ENCODE measurements around the gene FIGNL2. TPM values are rescaled to one million over a fixed set of nuclear protein-coding genes. Genes with fewer than 3 reads are reported as not detected.
A peak's percentile ranks its signal among the peaks of the same experiment; 100 is the strongest.

Gene FIGNL2
- total RNA-seq, 2 donors from 2014 or later: 0.86 TPM

DNA sequence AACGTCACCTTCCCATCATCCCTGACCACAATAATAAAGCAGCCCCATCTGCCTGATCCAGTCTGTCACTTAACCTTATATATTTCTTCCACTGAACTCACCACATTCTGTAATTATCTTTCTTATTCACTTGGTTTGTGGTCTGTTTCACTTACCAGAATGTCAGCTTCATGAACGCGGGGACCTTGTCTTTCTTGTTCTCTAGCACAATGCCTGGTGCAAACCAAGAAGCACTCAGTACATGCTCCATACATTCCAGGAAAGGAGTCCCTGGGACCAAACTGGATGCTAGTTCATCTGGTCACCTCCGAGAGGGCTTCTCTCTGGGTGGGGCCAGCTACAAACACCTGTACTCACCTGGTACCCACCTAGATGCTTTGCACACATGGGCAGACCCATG is 22.0 kb upstream of the FIGNL2 start:
- peaks cover 51% of the 10 kb centered on the region for H3K27me3 Mint-ChIP-seq (ENCODE audit: low read depth)
- H3K9me3 Mint-ChIP-seq: no peaks in the 10 kb centered on the region
- peaks cover 23% of the 10 kb centered on the region for H3K4me1 Mint-ChIP-seq (ENCODE audit: low read depth)
- no peak for ATAC-seq (replicated peaks in 1 of 2)
- H3K4me3 Mint-ChIP-seq: peak overlapping the region; percentile 13 to 39
- DNase-seq: no peak
- H3K36me3 Mint-ChIP-seq (ENCODE audit: insufficient read depth in 2 of 2): peaks cover 0 to 1% of the 10 kb centered on the region in 2 donors
- H3K27ac Mint-ChIP-seq: no peak overlapping the region

DNA sequence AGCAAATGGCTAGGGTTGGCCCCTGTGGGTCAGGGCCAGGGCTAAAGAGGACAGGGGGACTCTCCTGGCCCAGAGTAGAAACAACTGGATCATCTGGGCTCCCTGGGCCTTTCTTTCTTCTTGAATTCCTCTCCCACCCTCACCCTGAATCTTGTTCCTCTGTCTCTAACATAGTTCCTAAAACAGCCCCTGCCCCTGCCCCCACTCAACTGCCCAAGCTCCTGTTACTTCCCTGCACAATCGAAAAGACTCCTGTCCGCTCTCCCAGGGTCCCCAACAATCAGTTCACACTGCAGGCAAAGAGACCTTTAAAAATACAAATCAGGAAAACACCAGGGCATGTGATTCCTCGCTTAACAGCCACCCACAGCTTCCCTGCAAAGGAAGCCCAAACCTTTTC is 21.4 kb upstream of the FIGNL2 start:
- Mint-ChIP-seq H3K9me3 (no peaks in the 10 kb centered on the region), H3K4me3 (peak overlapping the region in 1 of 2 donors; percentile 39), H3K36me3 (ENCODE audit: insufficient read depth in 2 of 2) (peaks cover 0 to 1% of the 10 kb centered on the region in 2 donors), H3K4me1 (ENCODE audit: low read depth) (peaks cover 23% of the 10 kb centered on the region), H3K27me3 (ENCODE audit: low read depth) (peaks cover 56% of the 10 kb centered on the region), H3K27ac (no peak overlapping the region)
- DNase-seq (no peak), ATAC-seq (replicated peaks in 1 of 2) (no peak)

DNA sequence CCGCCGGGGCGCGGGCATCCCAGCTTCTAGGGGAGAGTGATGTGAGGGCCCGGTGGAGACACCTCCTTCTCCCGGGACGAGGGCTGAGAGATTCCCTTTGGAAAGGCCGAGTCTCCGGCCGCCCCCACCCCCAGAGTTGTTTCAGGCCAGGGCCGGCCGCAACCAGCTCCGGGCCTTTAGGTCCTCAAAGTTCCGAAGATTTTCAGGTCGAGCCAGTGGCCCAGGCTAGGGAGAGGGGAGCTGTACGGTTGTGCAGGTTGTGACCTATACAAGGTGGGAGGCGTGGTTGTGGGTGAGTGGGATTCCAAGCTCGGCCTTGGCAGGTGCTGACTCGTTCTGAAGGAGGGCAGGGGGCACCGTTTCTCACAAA is 21.0 kb upstream of the FIGNL2 start:
- H3K4me3 Mint-ChIP-seq: peak overlapping the region in 1 of 2 donors; percentile 25
- ATAC-seq (replicated peaks in 1 of 2) (no peak), DNase-seq (no peak)
- no peaks in the 10 kb centered on the region for H3K9me3 Mint-ChIP-seq
- no peak overlapping the region for H3K27ac Mint-ChIP-seq
- H3K4me1 Mint-ChIP-seq (ENCODE audit: low read depth): peaks cover 23% of the 10 kb centered on the region
- H3K27me3 Mint-ChIP-seq (ENCODE audit: low read depth): peaks cover 61% of the 10 kb centered on the region
- H3K36me3 Mint-ChIP-seq (ENCODE audit: insufficient read depth in 2 of 2): peaks cover 0 to 1% of the 10 kb centered on the region in 2 donors

DNA sequence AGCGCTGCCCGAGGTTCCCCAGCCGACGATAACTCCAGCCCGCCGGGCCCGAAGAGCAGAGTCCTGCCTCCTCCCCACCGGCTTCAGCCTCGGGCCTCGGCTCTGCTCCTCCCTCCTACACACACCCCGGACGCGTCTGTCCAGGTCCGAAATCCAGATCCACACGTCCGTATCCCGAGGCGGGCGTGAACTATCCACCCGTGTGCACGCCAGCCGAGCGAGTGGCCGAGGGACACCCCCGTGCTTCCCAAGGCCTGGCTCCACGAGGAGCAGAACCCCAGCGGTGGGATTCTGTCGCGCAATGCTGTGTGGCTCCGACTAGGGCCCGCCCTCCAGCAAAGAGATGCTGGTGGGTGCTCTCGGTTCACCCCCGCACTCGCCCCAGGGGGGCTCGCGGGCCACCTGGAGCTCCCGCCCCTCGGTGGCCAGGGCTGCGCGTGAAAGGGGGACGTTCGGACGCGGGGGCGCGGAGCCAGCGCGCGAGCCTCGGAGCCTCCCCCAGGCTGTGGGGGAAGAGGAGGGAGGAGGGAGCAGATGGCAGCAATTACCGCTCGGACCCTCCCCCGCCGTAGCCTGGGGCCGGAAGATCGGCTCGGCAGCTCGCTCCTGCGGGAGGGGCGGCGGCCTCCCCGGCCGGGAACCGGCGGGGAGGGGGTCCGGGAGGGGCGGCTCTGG is 20.4 kb upstream of the FIGNL2 start:
- H3K27ac Mint-ChIP-seq: no peak overlapping the region
- DNase-seq: no peak
- peaks cover 23% of the 10 kb centered on the region for H3K4me1 Mint-ChIP-seq (ENCODE audit: low read depth)
- H3K36me3 Mint-ChIP-seq (ENCODE audit: insufficient read depth in 2 of 2): peaks cover 0 to 1% of the 10 kb centered on the region in 2 donors
- peak overlapping the region; percentile 43 to 62 for H3K4me3 Mint-ChIP-seq
- H3K9me3 Mint-ChIP-seq: no peaks in the 10 kb centered on the region
- peak in 1 of 2 donors; percentile 20 for ATAC-seq (replicated peaks in 1 of 2)
- peaks cover 62% of the 10 kb centered on the region for H3K27me3 Mint-ChIP-seq (ENCODE audit: low read depth)

DNA sequence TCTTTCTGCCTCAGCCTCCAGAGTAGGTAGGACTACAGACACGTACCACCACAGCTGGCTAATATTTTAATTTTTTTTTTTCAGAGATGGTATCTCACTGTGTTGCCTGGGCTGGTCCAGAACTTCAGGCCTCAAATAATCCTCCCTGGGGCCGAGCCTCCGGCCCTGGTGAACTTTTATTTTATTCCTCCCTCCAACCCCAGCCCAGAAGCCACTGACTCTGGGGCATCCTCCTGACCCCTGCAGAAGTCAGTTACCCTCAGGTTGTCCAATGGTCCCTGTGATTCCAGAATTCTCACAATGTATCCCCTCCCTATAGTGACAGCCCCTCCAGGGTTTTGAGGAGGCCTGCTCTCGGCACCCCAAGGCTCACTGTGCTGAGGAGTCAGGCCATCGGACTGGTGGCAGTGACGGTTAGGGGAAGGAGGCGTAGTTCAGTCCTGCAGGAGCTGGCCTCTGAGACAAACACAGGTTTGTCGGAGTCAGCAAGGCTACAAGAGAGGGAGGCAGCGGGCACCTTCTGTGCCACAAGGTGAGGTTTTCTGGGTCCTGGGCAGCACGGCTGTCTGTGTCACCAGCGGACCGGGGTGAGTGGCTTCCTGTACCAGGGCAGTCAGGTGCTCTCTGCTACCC is 19.4 kb upstream of the FIGNL2 start:
- H3K27me3 Mint-ChIP-seq (ENCODE audit: low read depth): peaks cover 70% of the 10 kb centered on the region
- DNase-seq: no peak
- ATAC-seq (replicated peaks in 1 of 2): no peak
- no peak overlapping the region for H3K27ac Mint-ChIP-seq
- H3K36me3 Mint-ChIP-seq (ENCODE audit: insufficient read depth in 2 of 2): peaks cover 0 to 1% of the 10 kb centered on the region in 2 donors
- no peaks in the 10 kb centered on the region for H3K9me3 Mint-ChIP-seq
- peaks cover 28% of the 10 kb centered on the region for H3K4me1 Mint-ChIP-seq (ENCODE audit: low read depth)
- peak overlapping the region; percentile 38 to 62 for H3K4me3 Mint-ChIP-seq

DNA sequence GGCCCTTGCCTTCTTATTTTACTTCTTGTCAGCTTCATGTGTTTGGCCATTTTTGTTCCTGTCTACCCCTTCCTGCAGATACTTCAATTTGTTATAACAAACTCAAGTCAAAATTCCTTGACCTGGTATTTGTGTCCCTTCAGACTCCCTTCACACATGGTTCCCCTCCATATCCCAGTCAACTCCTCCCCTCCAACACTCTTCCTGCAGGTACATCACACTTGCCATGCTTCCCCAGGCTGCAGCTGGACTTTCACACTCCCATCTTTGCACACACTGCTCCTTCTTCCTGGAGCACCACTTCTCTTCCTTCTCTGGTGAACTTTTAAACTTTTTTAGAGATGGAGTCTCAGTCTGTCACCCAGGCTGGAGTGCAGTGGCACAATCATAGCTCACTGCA is 18.9 kb upstream of the FIGNL2 start:
- H3K27me3 Mint-ChIP-seq (ENCODE audit: low read depth): peaks cover 75% of the 10 kb centered on the region
- no peaks in the 10 kb centered on the region for H3K9me3 Mint-ChIP-seq
- no peak overlapping the region for H3K27ac Mint-ChIP-seq
- H3K4me1 Mint-ChIP-seq (ENCODE audit: low read depth): peaks cover 28% of the 10 kb centered on the region
- DNase-seq (no peak), ATAC-seq (replicated peaks in 1 of 2) (no peak)
- H3K36me3 Mint-ChIP-seq (ENCODE audit: insufficient read depth in 2 of 2): peaks cover 0 to 1% of the 10 kb centered on the region in 2 donors
- no peak overlapping the region for H3K4me3 Mint-ChIP-seq

DNA sequence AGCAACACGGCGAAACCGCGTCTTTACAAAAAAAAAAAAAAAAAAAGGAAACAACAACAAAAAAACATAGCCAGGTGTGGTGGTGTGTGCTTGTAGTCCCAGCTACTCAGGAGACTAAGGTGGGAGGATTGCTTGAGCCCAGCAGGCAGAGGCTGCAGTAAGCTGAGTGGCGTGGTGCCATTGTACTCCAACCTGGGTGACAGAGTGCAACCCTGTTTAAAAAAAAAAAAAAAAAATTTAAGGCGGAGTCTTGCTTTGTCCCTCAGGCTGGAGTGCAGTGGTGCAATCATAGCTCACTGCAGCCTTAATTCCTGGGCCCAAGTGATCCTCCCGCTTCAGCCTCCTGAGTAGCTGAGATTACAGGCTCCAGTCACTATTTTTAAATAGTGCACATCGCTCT is 18.2 kb upstream of the FIGNL2 start:
- Mint-ChIP-seq H3K36me3 (ENCODE audit: insufficient read depth in 2 of 2) (peaks cover 0 to 1% of the 10 kb centered on the region in 2 donors), H3K9me3 (no peaks in the 10 kb centered on the region), H3K27ac (no peak overlapping the region), H3K4me1 (ENCODE audit: low read depth) (peaks cover 28% of the 10 kb centered on the region), H3K27me3 (ENCODE audit: low read depth) (peaks cover 81% of the 10 kb centered on the region), H3K4me3 (no peak overlapping the region)
- DNase-seq: no peak
- no peak for ATAC-seq (replicated peaks in 1 of 2)

DNA sequence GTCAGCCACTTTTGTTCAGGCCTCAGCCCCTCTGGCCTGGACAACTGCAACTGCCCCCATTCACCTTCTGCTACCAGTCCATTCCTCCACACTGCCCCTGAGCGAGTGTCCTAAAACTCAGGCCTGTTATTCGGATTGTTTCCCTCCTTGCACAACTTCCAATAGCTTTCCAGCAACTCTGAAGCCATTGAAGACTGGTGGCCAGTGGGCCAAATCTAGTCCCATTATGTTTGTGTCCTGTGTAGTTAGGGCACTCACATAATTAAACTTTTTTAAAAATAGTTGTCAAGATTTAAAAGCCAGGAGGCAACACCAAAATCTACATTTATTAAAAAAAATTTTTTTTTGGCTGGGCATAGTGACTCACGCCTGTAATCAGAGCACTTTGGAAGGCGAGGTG is 17.8 kb upstream of the FIGNL2 start:
- Mint-ChIP-seq H3K27ac (no peak overlapping the region), H3K27me3 (ENCODE audit: low read depth) (peaks cover 86% of the 10 kb centered on the region), H3K9me3 (no peaks in the 10 kb centered on the region), H3K36me3 (ENCODE audit: insufficient read depth in 2 of 2) (peaks cover 0 to 1% of the 10 kb centered on the region in 2 donors), H3K4me1 (ENCODE audit: low read depth) (peaks cover 28% of the 10 kb centered on the region), H3K4me3 (no peak overlapping the region)
- ATAC-seq (replicated peaks in 1 of 2) (no peak), DNase-seq (no peak)

DNA sequence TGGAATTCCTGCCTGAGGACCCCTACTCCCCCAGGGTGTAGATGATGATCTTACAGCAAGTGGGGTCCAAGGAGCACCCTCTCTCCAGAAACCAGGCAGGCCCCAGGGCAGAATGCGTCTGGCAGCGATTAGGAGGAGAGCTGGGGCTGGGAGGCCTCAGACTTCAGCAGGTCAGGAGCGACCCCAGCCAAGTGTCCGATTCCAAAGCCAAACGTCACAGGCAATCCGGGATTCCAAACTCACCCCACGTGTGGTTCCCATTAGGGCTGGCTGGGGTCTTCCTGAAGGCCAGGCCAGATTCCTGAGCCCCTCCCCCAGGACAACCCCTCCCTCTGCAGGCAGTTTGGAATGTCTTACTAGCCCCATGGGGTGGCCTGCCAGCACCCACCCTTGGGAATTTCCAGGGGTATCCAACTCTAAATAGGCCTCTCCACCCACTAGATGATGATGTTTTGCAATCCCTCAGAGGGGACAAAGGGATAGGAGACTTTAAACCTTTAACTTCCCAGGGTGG is 17.3 kb upstream of the FIGNL2 start:
- H3K4me3 Mint-ChIP-seq: no peak overlapping the region
- ATAC-seq (replicated peaks in 1 of 2) (no peak), DNase-seq (no peak)
- peaks cover 0 to 1% of the 10 kb centered on the region in 2 donors for H3K36me3 Mint-ChIP-seq (ENCODE audit: insufficient read depth in 2 of 2)
- no peaks in the 10 kb centered on the region for H3K9me3 Mint-ChIP-seq
- peaks cover 25% of the 10 kb centered on the region for H3K4me1 Mint-ChIP-seq (ENCODE audit: low read depth)
- H3K27ac Mint-ChIP-seq: no peak overlapping the region
- H3K27me3 Mint-ChIP-seq (ENCODE audit: low read depth): peaks cover 84% of the 10 kb centered on the region

DNA sequence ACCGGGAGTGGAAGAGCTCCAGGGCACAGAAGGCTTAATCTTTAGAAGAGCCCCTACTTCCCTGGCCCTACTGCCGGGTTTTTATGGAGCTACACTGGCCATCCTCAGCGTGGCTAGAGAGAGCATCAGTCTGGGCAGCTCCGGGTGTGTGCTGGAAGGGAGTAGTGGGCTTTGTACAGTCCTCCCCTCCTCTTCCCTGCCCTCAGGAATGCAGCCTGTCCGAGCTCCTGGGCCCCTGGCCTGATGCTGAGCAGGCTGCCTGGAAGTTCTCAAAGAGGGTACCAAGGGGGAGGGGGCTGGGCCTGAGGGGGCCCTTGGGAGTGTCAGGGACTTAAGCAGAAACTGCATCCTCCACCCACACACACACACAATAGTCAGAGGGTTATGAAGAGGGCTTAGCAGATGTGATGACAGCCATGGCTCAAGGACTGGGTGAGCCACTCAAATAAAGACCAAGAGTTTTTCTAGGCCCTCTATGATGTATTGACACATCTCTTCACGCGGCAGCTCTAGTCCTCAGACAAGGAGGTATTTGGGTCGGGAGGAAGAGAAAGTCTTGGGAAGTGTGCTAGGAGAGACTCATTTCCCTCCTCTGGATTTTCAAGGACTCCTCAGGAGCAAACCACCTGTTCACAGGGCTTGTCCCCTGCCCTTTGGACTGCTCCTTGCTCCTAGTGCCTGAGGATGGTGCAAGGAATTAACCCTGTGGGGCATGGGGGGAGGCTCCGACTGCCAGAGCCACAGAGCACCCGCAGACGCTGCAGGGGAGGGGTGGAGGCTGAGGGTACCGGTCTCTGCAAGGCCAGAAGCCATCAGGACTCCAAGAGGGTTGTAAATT is 16.5 kb upstream of the FIGNL2 start:
- Mint-ChIP-seq H3K27me3 (ENCODE audit: low read depth) (peaks cover 76% of the 10 kb centered on the region), H3K9me3 (no peaks in the 10 kb centered on the region), H3K27ac (no peak overlapping the region), H3K36me3 (ENCODE audit: insufficient read depth in 2 of 2) (no peaks in the 10 kb centered on the region), H3K4me3 (peak overlapping the region; percentile 23 to 58), H3K4me1 (ENCODE audit: low read depth) (peaks cover 18% of the 10 kb centered on the region)
- ATAC-seq (replicated peaks in 1 of 2): no peak
- no peak for DNase-seq

DNA sequence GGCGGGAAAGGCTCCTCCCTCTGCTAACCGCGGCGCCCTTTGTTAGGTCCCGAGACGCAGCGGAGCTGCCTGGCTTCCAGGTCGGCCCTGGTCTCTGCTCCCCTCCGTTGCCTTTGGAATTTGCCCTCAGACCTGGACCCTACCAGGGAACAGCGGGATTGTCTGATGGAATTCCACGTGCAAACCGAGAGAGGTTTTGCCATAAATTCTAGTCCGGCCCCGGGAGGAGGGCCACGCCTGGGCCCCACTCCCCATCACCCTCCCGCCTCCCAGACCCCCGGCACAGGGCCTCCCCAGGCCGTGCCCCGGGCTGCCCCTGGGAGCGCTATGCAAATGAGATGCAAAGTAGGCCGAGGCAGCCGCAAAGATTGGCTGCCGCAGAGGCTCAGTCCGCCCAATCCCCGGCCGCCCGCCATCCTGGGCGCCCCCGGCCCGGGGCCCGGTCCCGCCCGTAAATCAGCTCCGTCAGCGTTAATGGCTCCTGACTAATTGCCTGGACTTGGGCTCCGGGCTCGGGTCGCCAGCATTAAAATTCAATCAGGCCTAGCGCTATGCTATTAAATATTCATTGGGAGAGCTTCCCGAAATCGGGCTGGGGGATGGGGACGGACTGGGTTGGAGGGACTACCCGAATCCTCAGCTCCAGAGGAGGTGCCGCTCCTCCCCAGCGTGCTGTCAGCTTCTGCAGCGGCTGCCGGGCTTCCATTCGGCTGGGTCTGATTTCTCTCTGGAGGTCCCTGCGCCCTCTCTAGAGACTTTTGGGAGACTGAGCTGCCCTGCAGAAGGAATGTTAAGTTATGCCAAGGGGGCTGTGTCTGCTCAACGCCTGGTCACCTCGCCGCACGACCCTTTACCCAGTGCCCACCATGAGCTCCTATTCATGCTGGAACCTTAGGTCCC is 15.7 kb upstream of the FIGNL2 start:
- Mint-ChIP-seq H3K9me3 (no peaks in the 10 kb centered on the region), H3K27me3 (ENCODE audit: low read depth) (peaks cover 69% of the 10 kb centered on the region), H3K36me3 (ENCODE audit: insufficient read depth in 2 of 2) (no peaks in the 10 kb centered on the region), H3K4me1 (ENCODE audit: low read depth) (peaks cover 11% of the 10 kb centered on the region), H3K4me3 (peak overlapping the region; percentile 23 to 58), H3K27ac (no peak overlapping the region)
- ATAC-seq (replicated peaks in 1 of 2) (peak; percentile 90), DNase-seq (peak; percentile 41 to 53)

DNA sequence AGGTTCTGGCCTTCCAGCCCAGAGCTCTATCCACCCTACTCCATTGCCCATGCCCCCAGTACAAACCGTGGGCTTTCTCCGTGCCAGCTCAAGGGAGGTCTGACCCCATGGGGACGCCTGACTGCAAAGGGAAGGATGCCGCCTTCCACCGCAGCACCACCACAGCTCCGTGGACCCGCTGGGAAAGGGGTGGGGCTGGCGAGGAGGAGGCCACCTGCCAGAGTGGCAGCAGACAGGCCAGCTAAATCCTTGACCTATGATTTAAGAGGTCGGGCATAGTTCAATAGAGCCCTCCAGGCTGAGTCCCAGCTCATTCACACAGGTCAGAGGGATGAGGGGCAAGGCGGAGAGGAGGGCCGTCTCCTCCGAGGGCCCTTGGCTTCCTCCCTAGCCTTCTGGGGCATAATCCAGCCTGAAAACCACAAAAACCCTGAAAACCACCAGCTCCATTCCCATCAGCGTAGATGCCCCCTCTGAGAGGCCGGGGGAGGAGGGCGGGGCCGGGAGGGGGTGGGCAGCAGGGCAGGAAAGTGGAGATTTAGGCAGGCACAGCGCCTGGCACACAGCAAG is 14.9 kb upstream of the FIGNL2 start:
- no peak overlapping the region for H3K27ac Mint-ChIP-seq
- H3K36me3 Mint-ChIP-seq (ENCODE audit: insufficient read depth in 2 of 2): no peaks in the 10 kb centered on the region
- no peak for DNase-seq
- peak overlapping the region; percentile 55 to 60 for H3K4me3 Mint-ChIP-seq
- H3K27me3 Mint-ChIP-seq (ENCODE audit: low read depth): peaks cover 63% of the 10 kb centered on the region
- H3K4me1 Mint-ChIP-seq (ENCODE audit: low read depth): peaks cover 5% of the 10 kb centered on the region
- ATAC-seq (replicated peaks in 1 of 2): peak; percentile 6
- H3K9me3 Mint-ChIP-seq: no peaks in the 10 kb centered on the region

Measured in activated T-cell treated with anti-CD3 and anti-CD28 coated beads, Interleukin-2, amount 50 U/mL, for 72 hours (primary cell).